GM21737 (cell line): ENCODE results near the gene DYDC2.
"Not testable (repeated sequence)": the region's sequence is repeated elsewhere in the genome, so short reads cannot be mapped to it uniquely, and the experiment has no call there.

ENCODE experiments used
- ATAC-seq: cut with Tn5 transposase; IDR thresholded peaks from one replicate; pipeline ENCODE4 v1.9.1; 2021; ENCODE audit warnings: mild to moderate bottlenecking, moderate library complexity; ENCODE audit not compliant: unreplicated experiment

Gene DYDC2, protein sequence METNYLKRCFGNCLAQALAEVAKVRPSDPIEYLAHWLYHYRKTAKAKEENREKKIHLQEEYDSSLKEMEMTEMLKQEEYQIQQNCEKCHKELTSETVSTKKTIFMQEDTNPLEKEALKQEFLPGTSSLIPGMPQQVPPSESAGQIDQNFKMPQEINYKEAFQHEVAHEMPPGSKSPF

DNA sequence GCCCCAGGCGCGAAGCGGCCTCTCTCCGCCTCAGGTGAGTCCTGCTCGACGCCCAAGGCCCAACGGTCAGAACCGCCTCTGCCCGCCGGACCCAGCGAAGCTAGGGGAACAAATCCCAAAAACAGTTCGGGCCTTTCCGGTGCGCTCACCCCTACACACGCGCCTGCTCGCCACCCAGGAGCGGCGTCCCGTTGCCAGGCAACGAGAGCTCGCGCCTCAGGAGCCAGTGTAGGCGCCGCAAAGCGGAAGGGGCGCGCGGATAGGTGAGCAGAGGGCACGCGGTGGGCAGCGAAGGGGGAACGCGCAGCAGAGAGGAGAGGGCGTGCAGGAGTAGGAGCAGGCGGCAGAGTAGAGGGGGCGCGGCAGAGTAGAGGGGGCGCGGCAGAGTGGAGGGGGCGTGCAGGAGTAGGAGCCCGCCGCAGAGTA is at the start of gene DYDC2, which contains the start of gene DYDC1:
Gene DYDC2, plus strand, starts transcription at position 219 of the 426 bp plus-strand sequence. CDS start 5,663 bp downstream, outside the sequence.
Gene DYDC1, minus strand, starts transcription at position 193 of the 426 bp plus-strand sequence. CDS start 4,154 bp downstream, outside the sequence.
- ATAC-seq = peak; percentile 87

DNA sequence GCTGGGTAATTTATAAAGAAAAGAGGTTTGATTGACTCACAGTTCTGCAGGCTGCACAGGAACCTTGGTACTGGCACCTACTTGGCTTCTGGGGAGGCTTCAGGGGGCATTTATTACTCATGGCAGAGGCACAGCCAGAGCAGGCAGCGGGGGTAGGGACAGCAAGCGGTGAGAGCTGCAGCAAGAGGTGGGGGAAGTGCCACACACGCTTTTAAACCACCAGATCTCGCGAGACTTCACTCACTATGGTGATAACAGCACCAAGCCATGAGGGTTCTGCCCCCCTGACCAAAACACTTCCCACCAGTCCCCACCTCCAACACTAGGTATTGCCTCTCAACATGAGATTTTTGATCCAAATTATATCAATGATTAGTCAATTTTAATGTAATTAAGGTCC is 43.1 kb upstream of the DYDC2 start:
- no peak for ATAC-seq

DNA sequence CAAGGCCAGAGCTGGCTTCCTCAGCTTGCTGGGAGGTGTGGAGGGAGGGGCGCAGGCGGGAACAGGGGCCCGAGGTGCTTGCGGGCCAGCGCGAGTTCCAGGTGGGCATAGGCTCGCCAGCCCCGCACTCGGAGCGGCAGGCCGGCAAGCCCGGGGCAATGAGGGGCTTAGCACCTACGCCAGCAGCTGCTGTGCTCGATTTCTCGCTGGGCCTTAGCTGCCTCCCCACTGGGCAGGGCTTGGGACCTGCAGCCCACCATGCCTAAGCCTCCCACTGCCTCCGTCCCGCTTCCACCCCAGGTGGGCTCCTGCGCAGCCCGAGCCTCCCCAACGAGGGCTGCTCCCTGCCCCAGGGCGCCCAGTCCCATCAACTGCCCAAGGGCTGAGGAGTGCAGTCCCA is 41.2 kb upstream of the DYDC2 start:
- no peak for ATAC-seq

DNA sequence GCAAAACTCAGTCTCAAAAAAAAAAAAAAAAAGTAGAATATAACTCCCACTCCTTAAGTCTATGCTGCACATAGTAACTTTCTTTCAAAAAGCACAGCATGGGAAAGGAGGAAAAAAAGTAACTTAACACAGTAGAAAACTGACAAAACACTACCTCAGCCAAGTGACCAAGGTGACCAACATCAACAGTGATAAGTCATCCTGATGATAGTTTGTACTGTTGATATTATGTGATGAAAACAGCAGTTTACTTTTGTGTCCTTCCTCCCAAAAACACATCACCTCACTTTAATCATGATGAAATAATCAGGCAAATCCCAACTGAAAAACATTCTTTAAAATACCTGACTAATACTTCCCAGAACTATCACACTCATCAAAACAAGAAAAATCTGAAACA is 37.8 kb upstream of the DYDC2 start:
- ATAC-seq = no peak

DNA sequence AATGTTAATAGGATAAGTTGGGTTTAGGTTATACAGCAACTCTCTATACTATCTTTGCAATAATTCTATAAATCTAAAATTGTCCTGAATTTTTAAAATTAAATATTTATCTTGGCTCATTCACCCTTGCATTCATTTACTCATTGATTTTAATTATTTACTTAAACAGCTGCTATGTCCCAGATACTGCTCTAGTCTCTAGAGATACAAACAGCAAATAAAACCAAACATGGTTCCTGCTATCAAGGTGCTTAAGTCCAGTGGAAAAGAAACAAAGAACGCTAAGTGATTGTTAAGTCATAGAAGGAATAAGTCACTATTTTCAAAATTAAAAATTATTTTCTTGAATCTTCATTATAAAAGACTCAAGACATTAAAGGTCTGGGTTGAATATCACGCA is 37.3 kb upstream of the DYDC2 start:
- no peak for ATAC-seq

DNA sequence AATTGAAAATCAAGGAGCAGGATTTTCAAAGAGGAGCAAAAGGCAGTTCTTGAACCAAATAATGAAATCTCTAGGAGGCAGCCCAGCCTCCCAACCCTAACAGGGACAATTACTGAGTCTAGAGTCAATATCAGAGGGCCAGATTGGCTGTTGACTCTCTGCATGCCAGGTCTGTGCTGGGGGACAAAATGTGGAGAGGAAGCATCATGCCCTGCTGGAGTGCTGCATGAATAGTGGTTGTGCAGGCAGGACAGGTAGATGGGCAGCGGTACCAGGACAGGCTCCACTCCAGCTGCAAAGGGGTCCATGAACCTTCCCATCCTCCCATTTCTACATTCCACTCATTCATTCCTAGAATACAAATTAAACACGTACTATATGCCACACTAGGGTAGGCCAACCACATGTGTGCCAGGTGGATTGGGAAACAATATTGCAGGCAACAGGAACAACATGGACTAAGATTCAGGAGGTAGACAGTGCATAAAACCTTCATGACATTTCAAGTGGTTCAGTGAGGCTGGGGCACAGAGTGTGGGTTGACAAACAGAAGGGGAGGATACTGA is 36.8 kb upstream of the DYDC2 start:
- no peak for ATAC-seq

DNA sequence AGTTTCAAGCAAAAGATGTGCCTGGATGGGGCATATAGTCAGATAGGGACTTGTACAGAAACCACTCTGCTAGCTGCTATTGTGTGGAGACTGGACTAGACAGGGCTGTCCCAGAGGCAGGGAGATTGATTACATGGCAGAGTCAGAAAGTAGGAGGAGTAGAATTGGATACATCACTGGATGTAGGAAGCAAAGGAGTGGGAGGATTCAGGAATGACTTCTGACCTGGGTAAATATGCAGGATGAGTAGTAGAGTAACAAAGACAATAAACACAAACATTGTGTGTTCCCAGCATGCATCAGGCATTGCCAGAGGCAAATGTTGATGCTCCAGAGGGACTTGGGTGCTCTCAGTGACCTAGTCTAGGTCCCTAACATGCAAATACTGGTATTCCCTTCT is 36.2 kb upstream of the DYDC2 start:
- ATAC-seq = no peak

DNA sequence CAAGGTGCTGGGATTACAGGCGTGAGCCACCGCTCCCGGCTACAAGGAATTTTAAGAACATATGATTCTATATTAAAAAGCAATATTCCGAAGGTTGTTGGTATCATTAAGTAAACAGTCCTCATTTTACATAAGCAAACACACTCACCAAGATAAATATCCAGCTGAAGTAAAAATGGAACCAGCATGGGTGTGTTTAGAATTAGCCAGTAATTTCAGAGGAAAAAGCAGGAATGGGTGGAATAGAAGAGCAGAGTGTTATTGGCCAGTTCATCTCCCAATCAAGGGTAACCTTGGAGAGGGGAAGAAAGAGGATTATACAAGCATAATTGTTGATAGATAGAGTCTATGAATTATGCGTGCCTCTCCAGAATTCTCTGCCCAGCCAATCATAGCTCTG is 35.4 kb upstream of the DYDC2 start:
- no peak for ATAC-seq

DNA sequence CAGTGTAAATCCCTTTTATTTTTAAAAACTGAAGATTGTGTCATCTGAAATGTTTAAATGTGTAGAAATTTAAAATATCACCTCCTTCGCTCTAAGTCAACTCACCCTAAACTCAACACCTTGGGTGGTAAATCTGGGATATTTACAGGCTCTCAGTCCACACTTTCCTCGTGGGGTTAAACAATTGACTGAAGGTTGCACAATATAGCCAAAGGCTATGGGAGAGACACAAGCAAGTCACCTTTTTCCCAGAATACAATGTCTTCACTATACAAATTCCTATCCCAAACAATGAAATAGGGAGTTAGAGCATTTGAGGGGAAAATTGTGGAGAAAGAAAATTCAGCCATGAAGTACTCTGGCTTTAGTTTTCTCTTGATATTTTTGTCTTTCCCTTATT is 34.4 kb upstream of the DYDC2 start:
- ATAC-seq = no peak

DNA sequence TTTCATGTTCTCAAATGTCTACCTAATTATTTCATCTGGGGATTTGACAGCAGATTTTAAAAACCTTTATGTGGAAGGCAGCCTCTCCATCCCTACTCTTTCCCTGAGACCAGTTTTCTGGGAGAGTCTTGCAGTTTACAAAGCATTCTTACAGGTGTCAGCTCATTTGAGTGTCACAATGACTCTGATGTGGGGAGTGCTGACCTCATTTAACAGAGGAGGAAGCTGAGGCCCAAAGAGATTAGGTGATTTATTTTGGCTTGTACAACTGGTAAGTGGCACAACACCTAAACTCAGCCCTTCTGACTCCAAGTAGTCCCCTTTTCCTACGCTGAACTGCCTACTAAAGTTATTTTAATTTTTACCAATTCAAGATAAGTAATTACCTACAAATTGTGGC is 33.9 kb upstream of the DYDC2 start:
- ATAC-seq = no peak

DNA sequence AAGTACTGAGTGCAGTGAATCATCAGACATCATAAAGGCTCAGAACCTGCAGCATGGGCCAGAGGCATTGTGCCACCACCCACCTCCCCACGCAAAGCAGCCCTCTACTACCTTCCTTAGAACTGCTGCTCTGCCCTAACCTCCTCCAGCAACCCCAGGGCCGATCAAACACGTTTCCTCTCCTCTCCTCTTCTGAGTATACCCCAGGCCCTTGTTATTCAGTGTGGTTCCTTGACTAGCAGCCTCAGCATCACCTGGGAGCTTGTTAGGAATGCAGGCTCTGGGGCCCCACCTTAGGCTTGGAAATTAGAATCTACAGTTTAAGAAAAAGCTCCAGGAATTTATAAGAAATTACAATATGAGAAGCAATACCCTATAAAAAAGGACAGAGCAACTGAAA is 33.3 kb upstream of the DYDC2 start:
- no peak for ATAC-seq

DNA sequence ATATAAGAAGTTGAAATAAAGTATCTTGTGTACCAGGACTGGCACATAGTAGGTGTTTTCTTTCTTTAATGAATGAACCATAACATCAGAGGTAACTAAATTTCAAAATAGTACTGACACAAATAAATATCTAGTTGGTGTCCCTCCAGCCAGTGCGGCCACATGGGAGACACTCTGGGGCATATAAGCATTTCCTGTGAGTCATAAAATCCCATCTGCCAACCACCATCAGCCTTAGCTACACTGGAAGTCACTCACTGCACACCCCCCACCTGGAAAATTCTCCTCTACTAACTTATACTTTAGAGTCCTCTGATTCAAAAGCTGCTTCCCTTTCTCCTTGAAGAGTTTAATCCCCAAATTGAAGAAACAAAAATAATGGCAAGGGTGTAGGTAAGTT is 32.5 kb upstream of the DYDC2 start:
- ATAC-seq = no peak

DNA sequence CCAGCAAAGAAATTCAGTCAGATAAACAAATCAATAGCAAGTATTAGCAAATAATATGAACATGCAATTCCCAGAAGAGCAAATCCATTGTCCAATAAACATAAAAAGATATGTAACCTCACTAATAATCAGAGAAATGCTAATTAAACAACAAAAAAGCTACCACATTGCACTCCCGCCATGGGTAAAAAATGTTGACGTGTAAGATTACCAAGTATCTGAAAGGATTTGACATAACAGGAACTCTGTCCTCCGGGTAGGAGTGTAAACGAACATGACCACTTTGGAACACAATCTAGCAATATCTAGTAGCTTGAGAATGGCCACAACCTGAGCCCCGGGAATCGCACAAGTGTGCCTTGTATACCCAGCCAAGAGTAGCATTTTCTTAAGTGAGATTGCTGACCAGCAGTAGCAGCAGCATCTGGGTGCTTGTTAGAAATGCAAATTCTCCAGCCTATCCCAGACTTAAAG is 31.7 kb upstream of the DYDC2 start:
- ATAC-seq = no peak

DNA sequence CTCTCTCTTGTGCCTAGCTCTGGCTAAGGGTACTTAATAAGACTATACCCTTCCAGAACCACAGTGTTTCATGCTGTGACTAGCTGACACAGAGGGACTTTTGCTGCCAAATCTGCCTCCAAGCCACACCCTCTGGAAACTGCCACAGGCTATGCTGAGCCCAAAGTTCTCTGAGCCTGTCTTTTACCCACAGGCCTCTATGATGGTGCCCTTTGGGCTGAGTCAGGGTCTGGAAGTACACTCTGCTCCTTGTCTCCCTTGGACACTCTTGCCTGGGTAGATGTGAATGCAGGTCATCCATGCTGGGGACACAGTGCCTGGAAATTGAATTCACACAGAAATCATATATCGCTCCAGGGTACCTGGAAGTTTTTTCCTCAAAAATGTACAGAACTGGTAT is 22.6 kb upstream of the DYDC2 start:
- ATAC-seq = no peak

DNA sequence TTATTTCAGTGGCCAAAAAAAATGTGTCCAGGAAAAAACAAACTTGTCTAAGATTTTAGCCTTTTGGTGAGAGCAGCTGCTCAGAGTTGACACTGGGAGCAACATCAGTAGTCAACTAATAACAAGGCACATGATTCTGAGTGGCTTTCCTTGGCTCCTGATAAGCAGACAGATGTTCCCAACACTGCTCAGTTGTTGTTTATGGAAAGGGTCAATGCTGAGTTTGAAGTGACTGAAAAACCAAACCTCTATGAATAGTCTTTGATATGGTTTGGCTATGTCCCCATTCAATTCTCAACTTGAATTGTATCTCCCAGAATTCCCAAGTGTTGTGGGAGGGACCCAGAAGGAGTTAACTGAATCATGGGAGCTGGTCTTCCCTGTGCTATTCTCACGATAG is 12.3 kb upstream of the DYDC2 start:
- no peak for ATAC-seq

DNA sequence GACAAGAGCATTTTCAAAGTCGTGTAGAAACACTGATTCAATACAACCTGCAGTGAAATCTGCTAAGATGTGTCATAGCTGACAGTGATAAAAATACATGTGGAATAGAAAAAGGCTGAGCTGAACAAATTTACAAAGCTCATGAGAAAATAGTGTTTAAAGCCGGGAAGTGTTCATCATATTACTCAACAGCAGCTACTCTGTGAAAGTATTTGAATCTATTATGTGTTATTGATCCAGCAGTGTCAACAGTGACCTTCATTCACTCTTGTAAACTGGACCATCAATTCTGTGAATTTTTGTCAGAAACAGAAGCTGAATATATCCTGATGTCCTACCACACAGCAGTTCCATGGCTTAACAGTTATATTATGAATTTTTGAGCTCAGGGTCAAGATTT is 11.7 kb upstream of the DYDC2 start:
- ATAC-seq = no peak

DNA sequence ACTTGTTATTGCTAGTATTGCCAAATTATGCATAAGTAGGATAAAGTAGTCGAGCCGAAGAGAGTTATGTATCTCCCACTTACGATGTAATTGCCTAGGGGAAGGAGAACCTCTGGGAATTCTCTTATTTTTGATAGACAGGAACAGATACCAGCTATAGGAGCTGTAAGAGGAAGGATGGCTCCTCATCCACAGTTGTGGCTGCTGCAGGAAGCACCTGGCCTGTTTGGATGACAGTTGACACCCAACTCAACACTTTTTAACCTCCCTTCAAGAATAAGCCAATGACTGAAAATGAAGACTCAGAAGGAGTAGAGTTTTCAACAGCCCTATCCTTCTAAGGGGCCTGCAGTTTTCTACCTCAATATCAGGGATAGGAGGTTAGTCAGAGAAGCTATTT is 6.3 kb upstream of the DYDC2 start:
- no peak for ATAC-seq

DNA sequence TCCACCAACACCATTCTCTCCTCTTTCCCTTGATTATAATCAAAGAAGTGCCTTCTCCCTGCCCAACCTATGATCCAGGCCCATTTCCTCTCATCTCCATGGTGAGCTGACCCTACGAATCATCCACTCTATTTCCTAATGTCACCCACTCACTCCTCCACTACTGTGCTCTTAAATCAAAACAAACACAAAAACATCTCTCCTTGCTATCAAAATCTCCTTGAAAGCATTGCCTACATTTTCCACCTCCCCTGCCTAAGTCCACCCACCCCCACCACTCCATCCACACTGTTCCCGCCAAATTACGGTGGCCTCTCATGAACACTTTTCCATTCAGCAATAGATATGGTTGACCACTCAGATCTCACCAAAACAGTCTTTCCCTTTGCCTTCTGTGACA is 5.4 kb upstream of the DYDC2 start:
- no peak for ATAC-seq

DNA sequence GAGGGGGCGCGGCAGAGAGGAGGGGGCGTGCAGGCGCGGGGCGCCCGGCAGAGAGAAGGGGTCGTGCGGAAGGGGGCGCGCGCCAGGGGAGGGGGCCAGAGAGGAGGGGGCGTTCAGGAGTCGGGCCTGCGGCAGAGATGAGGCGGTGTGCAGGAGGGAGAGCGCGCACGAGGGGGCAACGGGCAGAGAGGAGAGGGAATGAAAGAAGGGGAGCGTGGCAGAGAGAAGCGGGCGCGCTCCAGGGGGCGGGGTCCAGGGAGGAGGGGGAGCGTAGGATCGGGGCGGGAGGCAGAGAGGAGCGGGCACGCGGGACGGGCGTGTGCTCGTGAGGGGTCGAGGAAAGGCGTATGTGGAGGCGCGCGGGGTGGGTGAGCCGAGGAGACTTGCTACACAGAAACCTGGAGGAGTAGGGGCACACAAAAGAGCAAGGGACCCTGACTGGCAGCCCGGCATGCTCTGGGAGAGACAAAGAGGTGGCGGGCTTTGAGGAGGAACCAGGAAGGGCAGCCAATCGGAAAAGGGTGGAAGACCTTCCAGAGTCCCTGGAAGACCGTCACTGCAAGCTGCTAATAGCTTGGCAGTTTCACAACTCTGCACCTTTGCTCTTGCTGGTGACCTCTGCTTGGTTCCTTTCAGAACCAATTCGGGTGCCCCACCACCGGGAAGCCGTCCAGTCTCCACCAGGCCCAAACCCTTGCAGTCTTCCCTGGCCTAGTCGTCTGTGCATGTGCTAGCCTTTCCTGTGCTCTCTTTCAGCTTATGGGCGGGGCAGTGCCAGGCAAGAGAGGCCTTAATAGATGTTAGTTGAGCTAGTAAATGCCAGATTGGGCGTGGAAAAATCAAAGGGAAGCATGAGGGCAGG is 639 bp downstream of the DYDC2 start:
- ATAC-seq = no peak

DNA sequence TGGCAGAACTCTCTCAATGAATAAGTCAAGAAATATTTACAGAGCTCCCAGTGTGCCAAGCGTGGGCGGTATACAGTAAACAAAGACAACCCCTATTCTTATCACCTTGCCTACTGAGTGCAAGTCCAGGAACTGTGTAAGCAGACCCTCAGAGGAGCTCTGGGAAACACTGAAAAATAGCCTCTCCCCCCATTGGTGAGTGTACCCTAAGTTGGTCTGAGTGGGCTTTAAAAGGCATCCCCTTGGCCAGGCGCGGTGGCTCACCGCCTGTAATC is 1.2 kb downstream of the DYDC2 start:
- ATAC-seq = no peak

DNA sequence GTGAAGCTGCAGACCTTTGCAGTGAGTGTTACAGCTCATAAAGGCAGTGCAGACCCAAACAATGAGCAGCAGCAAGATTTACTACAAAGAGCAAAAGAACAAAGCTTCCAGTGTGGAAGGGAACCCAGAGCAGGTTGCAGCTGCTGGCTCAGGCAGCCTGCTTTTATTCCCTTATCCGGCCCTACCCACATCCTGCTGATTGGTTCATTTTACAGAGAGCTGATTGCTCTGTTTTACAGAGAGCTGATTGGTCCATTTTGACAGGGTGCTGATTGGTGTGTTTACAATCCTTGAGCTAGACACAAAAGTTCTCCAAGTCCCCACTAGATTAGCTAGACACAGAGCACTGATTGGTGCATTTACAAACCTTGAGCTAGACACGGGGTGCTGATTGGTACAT is 2.3 kb downstream of the DYDC2 start:
- ATAC-seq = not testable (repeated sequence)

DNA sequence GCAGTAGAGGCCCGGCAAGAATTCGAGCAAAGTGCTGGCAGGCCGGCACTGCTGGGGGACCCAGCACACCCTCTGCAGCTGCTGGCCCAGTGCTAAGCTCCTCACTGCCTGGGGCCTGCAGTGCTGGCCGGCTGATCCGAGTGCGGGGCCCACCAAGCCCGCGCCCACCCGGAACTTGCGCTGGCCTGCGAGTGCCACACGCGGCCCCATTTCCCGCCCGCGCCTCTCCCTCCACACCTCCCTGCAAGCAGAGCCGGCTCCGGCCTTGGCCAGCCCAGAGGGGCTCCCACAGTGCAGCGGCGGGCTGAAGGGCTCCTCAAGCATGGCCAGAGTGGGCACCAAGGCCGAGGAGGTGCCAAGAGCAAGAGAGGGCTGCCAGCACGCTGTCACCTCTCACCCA is 3.1 kb downstream of the DYDC2 start:
- no peak for ATAC-seq
